SK-N-SH treated with all-trans-retinoic acid at 6 μM for 48 hours (cell line): ENCODE data around the gene MSANTD7.

ENCODE experiments used
- ATAC-seq: fragments of 200-7000 bp; cut with Tn5 transposase; 3 replicates; pipeline ENCODE4 v1.9.1; 2020; ENCODE audit warnings: mild to moderate bottlenecking, moderate library complexity
- ARNTL ChIP-seq: fragments of 450-650 bp; formaldehyde crosslinking; IDR thresholded peaks from 2 replicates; pipeline ENCODE4 v1.5.0; 2020; ENCODE audit warnings: low read depth, mild to moderate bottlenecking, moderate library complexity, borderline replicate concordance
- CREB5 ChIP-seq: fragments of 250-450 bp; sonication (Bioruptor Pico); IDR thresholded peaks from 2 replicates; pipeline ENCODE4 v1.5.1; 2020; ENCODE audit warnings: low read depth, mild to moderate bottlenecking, moderate library complexity
- CSRNP3 ChIP-seq: fragments of 250-450 bp; sonication (Bioruptor Pico); IDR thresholded peaks from 2 replicates; pipeline ENCODE4 v1.5.1; 2021; ENCODE audit warnings: mild to moderate bottlenecking, moderate library complexity
- GLIS3 ChIP-seq: fragments of 250-450 bp; sonication (Bioruptor Pico); IDR thresholded peaks from 2 replicates; pipeline ENCODE4 v1.5.0; 2020; ENCODE audit warnings: mild to moderate bottlenecking, moderate library complexity
- ISL1 ChIP-seq: fragments of 250-450 bp; sonication (Bioruptor Pico); IDR thresholded peaks from 2 replicates; pipeline ENCODE4 v2.1.2; 2022; ENCODE audit warnings: mild to moderate bottlenecking, moderate library complexity
- PATZ1 ChIP-seq: fragments of 250-450 bp; sonication (Bioruptor Pico); IDR thresholded peaks from 2 replicates; pipeline ENCODE4 v1.8.0; 2020; ENCODE audit warnings: mild to moderate bottlenecking, moderate library complexity, borderline replicate concordance
- POU6F1 ChIP-seq: fragments of 250-450 bp; sonication (Bioruptor Pico); IDR thresholded peaks from 2 replicates; pipeline ENCODE4 v1.8.0; 2021; ENCODE audit warnings: low read depth, mild to moderate bottlenecking, moderate library complexity, borderline replicate concordance
- PPARA ChIP-seq: fragments of 250-450 bp; sonication (Bioruptor Pico); IDR thresholded peaks from 2 replicates; pipeline ENCODE4 v1.5.0; 2020; ENCODE audit warnings: mild to moderate bottlenecking, borderline replicate concordance
- RARB ChIP-seq: fragments of 250-450 bp; sonication (Bioruptor Pico); IDR thresholded peaks from 2 replicates; pipeline ENCODE4 v1.8.0; 2021; ENCODE audit warnings: mild to moderate bottlenecking, moderate library complexity
- TCF4 ChIP-seq: fragments of 250-450 bp; sonication (Bioruptor Pico); IDR thresholded peaks from 2 replicates; pipeline ENCODE4 v1.8.0; 2021; ENCODE audit warnings: mild to moderate bottlenecking, moderate library complexity, borderline replicate concordance
- TSHZ2 ChIP-seq: fragments of 250-450 bp; sonication (Bioruptor Pico); IDR thresholded peaks from 2 replicates; pipeline ENCODE4 v1.5.0; 2020; ENCODE audit warnings: mild to moderate bottlenecking, moderate library complexity
- ZC3H10 ChIP-seq: fragments of 250-450 bp; sonication (Bioruptor Pico); IDR thresholded peaks from 2 replicates; pipeline ENCODE4 v1.5.1; 2021; ENCODE audit warnings: mild to moderate bottlenecking, moderate library complexity
- ZFP30 ChIP-seq: fragments of 450-650 bp; formaldehyde crosslinking; IDR thresholded peaks from 2 replicates; pipeline ENCODE4 v1.5.0; 2022; ENCODE audit warnings: mild to moderate bottlenecking, moderate library complexity
- ZNF565 ChIP-seq: fragments of 450-650 bp; formaldehyde crosslinking; conservative IDR thresholded peaks from 2 replicates; pipeline ENCODE4 v1.5.0; 2020; ENCODE audit warnings: low read depth, mild to moderate bottlenecking, moderate library complexity
- ZNF70 ChIP-seq: fragments of 450-650 bp; formaldehyde crosslinking; IDR thresholded peaks from 2 replicates; pipeline ENCODE4 v1.5.0; 2020; ENCODE audit warnings: mild to moderate bottlenecking, moderate library complexity

Gene MSANTD7

GRCh38 chr10:14839305-14839695 lies 1.2 kb downstream of the MSANTD7 start:
- TF ChIP-seq CREB5 (CRISPR knock-in tag) (no peak), ZNF565 (CRISPR knock-in tag) (no peak), ZNF70 (CRISPR knock-in tag) (no peak), ISL1 (CRISPR knock-in tag) (no peak), GLIS3 (CRISPR knock-in tag) (no peak), PPARA (no peak), TCF4 (CRISPR knock-in tag) (no peak)
- TF ChIP-seq, all 23 proteins: peak for 0
- no peak for ATAC-seq

GRCh38 chr10:14840178-14840577 lies 2.1 kb downstream of the MSANTD7 start:
- no peak for ATAC-seq

GRCh38 chr10:14843327-14843988 lies 5.4 kb downstream of the MSANTD7 start:
- no peak for ATAC-seq
- TF ChIP-seq ZNF70 (CRISPR knock-in tag) (no peak), POU6F1 (no peak)

More at GRCh38 chr10:14840178-14840577, 2.1 kb downstream of the MSANTD7 start:
- TF ChIP-seq TSHZ2 (CRISPR knock-in tag), result no peak
- TF ChIP-seq PATZ1 (CRISPR knock-in tag), result no peak

GRCh38 chr10:14844948-14845347 lies 6.8 kb downstream of the MSANTD7 start:
- no peak for TF ChIP-seq ARNTL (CRISPR knock-in tag)
- no peak for TF ChIP-seq ZFP30 (CRISPR knock-in tag)
- TF ChIP-seq CREB5 (CRISPR knock-in tag), result no peak
- no peak for TF ChIP-seq PPARA
- no peak for TF ChIP-seq ZC3H10 (CRISPR knock-in tag)
- TF ChIP-seq RARB (CRISPR knock-in tag), result no peak
- TF ChIP-seq PATZ1 (CRISPR knock-in tag), result no peak
- no peak for TF ChIP-seq CSRNP3 (CRISPR knock-in tag)
- TF ChIP-seq POU6F1, result no peak
- TF ChIP-seq ZNF70 (CRISPR knock-in tag), result no peak

More at GRCh38 chr10:14844948-14845347, 6.8 kb downstream of the MSANTD7 start:
- no peak for ATAC-seq
